ENCODE measurements around the gene C20orf202. TPM values are rescaled to one million over a fixed set of nuclear protein-coding genes. Genes with fewer than 3 reads are reported as not detected.

Gene C20orf202
- total and polyA plus RNA-seq, 9 of the 15 experiments (the other 6 are each of a cell fraction or from before 2014, with no cell fraction given): 0.03 to 0.24 (median 0.15) TPM; not detected in 4

DNA sequence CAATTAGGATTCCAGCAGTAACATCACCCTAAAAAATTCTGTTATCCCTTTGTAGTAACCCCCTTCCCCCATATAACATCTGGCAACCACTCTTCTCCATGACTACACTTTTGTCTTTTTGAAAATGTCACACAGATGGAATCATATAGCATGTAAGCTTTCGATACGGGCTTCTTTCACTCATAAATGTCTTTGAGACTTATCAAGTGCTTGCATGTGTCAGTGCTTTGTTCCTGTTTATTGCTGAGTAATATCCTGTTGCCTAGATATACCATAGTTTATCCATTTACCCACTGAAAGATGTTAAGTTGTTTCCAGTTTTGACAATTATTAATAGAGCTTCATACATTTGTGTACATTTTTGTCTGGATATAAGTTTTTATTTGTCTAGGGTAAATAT lies 52.4 kb downstream of the C20orf202 start (continued):
- TF ChIP-seq HNRNPL (IDR thresholded peaks at IDR 0.05; ENCODE audit: low read depth, low read length) (no peak), PHB (CRISPR knock-in tag; IDR thresholded peaks at IDR 0.05) (no peak), ZNF584 (CRISPR knock-in tag; IDR thresholded peaks at IDR 0.05; ENCODE audit: low read depth) (no peak), FOXM1 (IDR thresholded peaks at IDR 0.05; ENCODE audit: low read depth) (peak; percentile 79), FOXM1 (CRISPR knock-in tag; IDR thresholded peaks at IDR 0.05; ENCODE audit: low read depth) (no peak), ZNF75A (CRISPR knock-in tag; IDR thresholded peaks at IDR 0.05) (no peak), LCOR (CRISPR knock-in tag; IDR thresholded peaks at IDR 0.05) (no peak), TEAD2 (tag; IDR thresholded peaks at IDR 0.05) (no peak), ZFX (CRISPR knock-in tag; IDR thresholded peaks at IDR 0.05) (no peak), PRMT5 (CRISPR knock-in tag; IDR thresholded peaks at IDR 0.05) (no peak), CBX1 (IDR thresholded peaks at IDR 0.05; ENCODE audit: low read depth) (no peak), LARP7 (IDR thresholded peaks at IDR 0.05) (no peak), NCOA6 (IDR thresholded peaks at IDR 0.05) (no peak), MXD1 (CRISPR knock-in tag; IDR thresholded peaks at IDR 0.05; ENCODE audit: borderline replicate concordance, poor library complexity, severe bottlenecking) (no peak), HLTF (IDR thresholded peaks at IDR 0.05) (no peak), CSDE1 (IDR thresholded peaks at IDR 0.05) (no peak), ZNF699 (CRISPR knock-in tag; IDR thresholded peaks at IDR 0.05; ENCODE audit: insufficient replicate concordance) (no peak), ZNF124 (CRISPR knock-in tag; IDR thresholded peaks at IDR 0.05) (no peak), ZNF764 (CRISPR knock-in tag; IDR thresholded peaks at IDR 0.05; ENCODE audit: low read depth) (no peak), NR1H2 (CRISPR knock-in tag; IDR thresholded peaks at IDR 0.05) (no peak), EP400 (IDR thresholded peaks at IDR 0.05) (peak; percentile 63), ILF3 (IDR thresholded peaks at IDR 0.05; ENCODE audit: borderline replicate concordance) (no peak)
- TF ChIP-seq, protein P1, sequence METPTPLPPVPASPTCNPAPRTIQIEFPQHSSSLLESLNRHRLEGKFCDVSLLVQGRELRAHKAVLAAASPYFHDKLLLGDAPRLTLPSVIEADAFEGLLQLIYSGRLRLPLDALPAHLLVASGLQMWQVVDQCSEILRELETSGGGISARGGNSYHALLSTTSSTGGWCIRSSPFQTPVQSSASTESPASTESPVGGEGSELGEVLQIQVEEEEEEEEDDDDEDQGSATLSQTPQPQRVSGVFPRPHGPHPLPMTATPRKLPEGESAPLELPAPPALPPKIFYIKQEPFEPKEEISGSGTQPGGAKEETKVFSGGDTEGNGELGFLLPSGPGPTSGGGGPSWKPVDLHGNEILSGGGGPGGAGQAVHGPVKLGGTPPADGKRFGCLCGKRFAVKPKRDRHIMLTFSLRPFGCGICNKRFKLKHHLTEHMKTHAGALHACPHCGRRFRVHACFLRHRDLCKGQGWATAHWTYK (CRISPR knock-in tag; IDR thresholded peaks at IDR 0.05): no peak
- TF ChIP-seq, protein P2, sequence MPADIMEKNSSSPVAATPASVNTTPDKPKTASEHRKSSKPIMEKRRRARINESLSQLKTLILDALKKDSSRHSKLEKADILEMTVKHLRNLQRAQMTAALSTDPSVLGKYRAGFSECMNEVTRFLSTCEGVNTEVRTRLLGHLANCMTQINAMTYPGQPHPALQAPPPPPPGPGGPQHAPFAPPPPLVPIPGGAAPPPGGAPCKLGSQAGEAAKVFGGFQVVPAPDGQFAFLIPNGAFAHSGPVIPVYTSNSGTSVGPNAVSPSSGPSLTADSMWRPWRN (IDR thresholded peaks at IDR 0.05; ENCODE audit: low read depth): no peak
- TF ChIP-seq, protein P3, sequence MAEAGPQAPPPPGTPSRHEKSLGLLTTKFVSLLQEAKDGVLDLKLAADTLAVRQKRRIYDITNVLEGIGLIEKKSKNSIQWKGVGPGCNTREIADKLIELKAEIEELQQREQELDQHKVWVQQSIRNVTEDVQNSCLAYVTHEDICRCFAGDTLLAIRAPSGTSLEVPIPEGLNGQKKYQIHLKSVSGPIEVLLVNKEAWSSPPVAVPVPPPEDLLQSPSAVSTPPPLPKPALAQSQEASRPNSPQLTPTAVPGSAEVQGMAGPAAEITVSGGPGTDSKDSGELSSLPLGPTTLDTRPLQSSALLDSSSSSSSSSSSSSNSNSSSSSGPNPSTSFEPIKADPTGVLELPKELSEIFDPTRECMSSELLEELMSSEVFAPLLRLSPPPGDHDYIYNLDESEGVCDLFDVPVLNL (CRISPR knock-in tag; IDR thresholded peaks at IDR 0.05; ENCODE audit: low read depth): no peak
